CD4-positive, CD25-positive, alpha-beta regulatory T cell (primary cell): ENCODE measurements around the gene MAGEA8. TPM values are rescaled to one million over a fixed set of nuclear protein-coding genes. Genes with fewer than 3 reads are reported as not detected.

Source experiments
- polyA plus RNA-seq, 4 donors: library from polyadenylated mRNA; unstranded; fragments of 300-500 nt; fragmentation: Illumina TruSeq; gene quantifications; one replicate each; pipeline ENCODE4 v1.2.3, GENCODE V29; 2021
- total RNA-seq: library from RNA; stranded (reverse); gene quantifications from one replicate; pipeline ENCODE4 v1.2.3, GENCODE V29; 2022

The MAGEA8 gene
- total and polyA plus RNA-seq, 5 donors from 2014 or later: not detected

Other genes with a start within 250 kb of the MAGEA8 start
- gene TMEM185A, start 249.4 kb upstream of the MAGEA8 start, total RNA-seq: 19.5 TPM
- 10 to 100 TPM; 16.2 to 21.9 (median 19.9) TPM for gene TMEM185A, start 249.4 kb upstream of the MAGEA8 start, polyA plus RNA-seq
- gene MAGEA11, start 169.1 kb upstream of the MAGEA8 start, total RNA-seq: not detected
- gene MAGEA11, start 169.1 kb upstream of the MAGEA8 start, polyA plus RNA-seq: not detected
- 0.32 TPM for gene HSFX1, start 107.1 kb upstream of the MAGEA8 start, total RNA-seq
- gene HSFX1, start 107.1 kb upstream of the MAGEA8 start, polyA plus RNA-seq: under 1 TPM in 2 of 4 donors, not detected in 2; 0.08 TPM
- gene MAGEA9, start 99.3 kb upstream of the MAGEA8 start, total RNA-seq: not detected
- gene MAGEA9, start 99.3 kb upstream of the MAGEA8 start, polyA plus RNA-seq: not detected
- not detected for gene HSFX4, start 48.4 kb downstream of the MAGEA8 start, total RNA-seq
- gene HSFX4, start 48.4 kb downstream of the MAGEA8 start, polyA plus RNA-seq: not detected
- gene EOLA2, start 57.3 kb downstream of the MAGEA8 start, total RNA-seq: 62.5 TPM
- gene EOLA2, start 57.3 kb downstream of the MAGEA8 start, polyA plus RNA-seq: 10 to 100 TPM; 32.1 to 35.9 (median 34.2) TPM